ENCODE measurements around the gene KIFAP3. TPM values are rescaled to one million over a fixed set of nuclear protein-coding genes. Genes with fewer than 3 reads are reported as not detected.
"Not testable (repeated sequence)": the region's sequence is repeated elsewhere in the genome, so short reads cannot be mapped to it uniquely, and the experiment has no call there.

Gene KIFAP3
- total RNA-seq, 2 donors from 2014 or later: 12.7 to 21.9 TPM

GRCh38 chr1:170044187-170044586 is 30.3 kb downstream of the KIFAP3 start:
- no peak overlapping the region for H3K4me3 Mint-ChIP-seq
- no peak for ATAC-seq
- no peaks in the 10 kb centered on the region for H3K27me3 Mint-ChIP-seq
- H3K27ac Mint-ChIP-seq: no peak overlapping the region
- no peak for DNase-seq
- H3K4me1 Mint-ChIP-seq: peaks cover 2% of the 10 kb centered on the region
- peaks cover 10% of the 10 kb centered on the region for H3K36me3 Mint-ChIP-seq (ENCODE audit: low read depth)
- H3K9me3 ChIP-seq (ENCODE audit: control insufficient read depth, low read length, poor library complexity, severe bottlenecking): no peaks in the 10 kb centered on the region

GRCh38 chr1:170041423-170042192 is 32.9 kb downstream of the KIFAP3 start:
- Mint-ChIP-seq H3K27me3 (no peaks in the 10 kb centered on the region), H3K4me1 (no peaks in the 10 kb centered on the region), H3K27ac (no peak overlapping the region), H3K4me3 (no peak overlapping the region), H3K36me3 (ENCODE audit: low read depth) (peaks cover 10% of the 10 kb centered on the region)
- DNase-seq: no peak
- ATAC-seq: no peak
- H3K9me3 ChIP-seq (ENCODE audit: control insufficient read depth, low read length, poor library complexity, severe bottlenecking): no peaks in the 10 kb centered on the region

GRCh38 chr1:170032531-170033280 is 41.8 kb downstream of the KIFAP3 start:
- ATAC-seq (no peak), DNase-seq (no peak)
- H3K9me3 ChIP-seq (ENCODE audit: control insufficient read depth, low read length, poor library complexity, severe bottlenecking): no peaks in the 10 kb centered on the region
- Mint-ChIP-seq H3K27me3 (no peaks in the 10 kb centered on the region), H3K4me1 (peaks cover 3% of the 10 kb centered on the region), H3K36me3 (ENCODE audit: low read depth) (peaks cover 3% of the 10 kb centered on the region), H3K4me3 (no peak overlapping the region), H3K27ac (no peak overlapping the region)

GRCh38 chr1:170030212-170030611 is 44.3 kb downstream of the KIFAP3 start:
- H3K9me3 ChIP-seq (ENCODE audit: control insufficient read depth, low read length, poor library complexity, severe bottlenecking): no peaks in the 10 kb centered on the region
- H3K27me3 Mint-ChIP-seq: no peaks in the 10 kb centered on the region
- H3K4me1 Mint-ChIP-seq: peaks cover 3% of the 10 kb centered on the region
- H3K27ac Mint-ChIP-seq: no peak overlapping the region
- DNase-seq (no peak), ATAC-seq (no peak)
- no peak overlapping the region for H3K4me3 Mint-ChIP-seq
- peaks cover 9% of the 10 kb centered on the region for H3K36me3 Mint-ChIP-seq (ENCODE audit: low read depth)

GRCh38 chr1:170027760-170028159 is 46.7 kb downstream of the KIFAP3 start:
- peaks cover 10% of the 10 kb centered on the region for H3K36me3 Mint-ChIP-seq (ENCODE audit: low read depth)
- H3K9me3 ChIP-seq (ENCODE audit: control insufficient read depth, low read length, poor library complexity, severe bottlenecking): no peaks in the 10 kb centered on the region
- ATAC-seq: no peak
- H3K27me3 Mint-ChIP-seq: no peaks in the 10 kb centered on the region
- H3K27ac Mint-ChIP-seq: no peak overlapping the region
- H3K4me1 Mint-ChIP-seq: peaks cover under 1% of the 10 kb centered on the region
- no peak overlapping the region for H3K4me3 Mint-ChIP-seq
- no peak for DNase-seq

- Mint-ChIP-seq H3K27me3 (no peaks in the 10 kb centered on the region), H3K36me3 (ENCODE audit: low read depth) (peaks cover 12% of the 10 kb centered on the region)
Measured at GRCh38 chr1:170020859-170021258, 53.6 kb downstream of the KIFAP3 start.

GRCh38 chr1:170017478-170017877 is 57.0 kb downstream of the KIFAP3 start:
- Mint-ChIP-seq H3K27me3 (no peaks in the 10 kb centered on the region), H3K4me3 (no peak overlapping the region), H3K27ac (no peak overlapping the region), H3K4me1 (peaks cover 3% of the 10 kb centered on the region), H3K36me3 (ENCODE audit: low read depth) (peaks cover 14% of the 10 kb centered on the region)
- H3K9me3 ChIP-seq (ENCODE audit: control insufficient read depth, low read length, poor library complexity, severe bottlenecking): no peaks in the 10 kb centered on the region
- no peak for ATAC-seq
- DNase-seq: no peak

More at GRCh38 chr1:170020859-170021258, 53.6 kb downstream of the KIFAP3 start:
- DNase-seq (no peak), ATAC-seq (no peak)
- Mint-ChIP-seq H3K4me3 (no peak overlapping the region), H3K27ac (no peak overlapping the region), H3K4me1 (peaks cover 3% of the 10 kb centered on the region)
- H3K9me3 ChIP-seq (ENCODE audit: control insufficient read depth, low read length, poor library complexity, severe bottlenecking): no peaks in the 10 kb centered on the region

- Mint-ChIP-seq H3K27ac (no peak overlapping the region), H3K27me3 (no peaks in the 10 kb centered on the region), H3K36me3 (ENCODE audit: low read depth) (peaks cover 12% of the 10 kb centered on the region), H3K4me3 (no peak overlapping the region), H3K4me1 (no peaks in the 10 kb centered on the region)
- no peak for ATAC-seq
- H3K9me3 ChIP-seq (ENCODE audit: control insufficient read depth, low read length, poor library complexity, severe bottlenecking): no peaks in the 10 kb centered on the region
- DNase-seq: no peak
Measured at GRCh38 chr1:170012920-170013319, 61.6 kb downstream of the KIFAP3 start.

- DNase-seq: no peak
- Mint-ChIP-seq H3K4me1 (no peaks in the 10 kb centered on the region), H3K27me3 (no peaks in the 10 kb centered on the region), H3K27ac (no peak overlapping the region), H3K4me3 (no peak overlapping the region), H3K36me3 (ENCODE audit: low read depth) (peaks cover 13% of the 10 kb centered on the region)
- H3K9me3 ChIP-seq (ENCODE audit: control insufficient read depth, low read length, poor library complexity, severe bottlenecking): no peaks in the 10 kb centered on the region
- ATAC-seq: no peak
Measured at GRCh38 chr1:170010443-170010842, 64.1 kb downstream of the KIFAP3 start.

- H3K9me3 ChIP-seq (ENCODE audit: control insufficient read depth, low read length, poor library complexity, severe bottlenecking): no peaks in the 10 kb centered on the region
- Mint-ChIP-seq H3K27ac (no peak overlapping the region), H3K4me3 (no peak overlapping the region), H3K36me3 (ENCODE audit: low read depth) (peaks cover 11% of the 10 kb centered on the region), H3K27me3 (no peaks in the 10 kb centered on the region), H3K4me1 (no peaks in the 10 kb centered on the region)
- ATAC-seq (no peak), DNase-seq (no peak)
Measured at GRCh38 chr1:170009551-170009950, 64.9 kb downstream of the KIFAP3 start.

GRCh38 chr1:170008745-170009144 is 65.8 kb downstream of the KIFAP3 start:
- not testable (repeated sequence) for H3K27ac Mint-ChIP-seq; H3K4me1 Mint-ChIP-seq; H3K4me3 Mint-ChIP-seq; H3K36me3 Mint-ChIP-seq (ENCODE audit: low read depth); ATAC-seq; H3K27me3 Mint-ChIP-seq; H3K9me3 ChIP-seq (ENCODE audit: control insufficient read depth, low read length, poor library complexity, severe bottlenecking); DNase-seq

GRCh38 chr1:170003270-170003835 is 71.1 kb downstream of the KIFAP3 start:
- not testable (repeated sequence) for H3K9me3 ChIP-seq (ENCODE audit: control insufficient read depth, low read length, poor library complexity, severe bottlenecking); H3K27me3 Mint-ChIP-seq; H3K27ac Mint-ChIP-seq; DNase-seq; H3K4me1 Mint-ChIP-seq; ATAC-seq; H3K4me3 Mint-ChIP-seq; H3K36me3 Mint-ChIP-seq (ENCODE audit: low read depth)

GRCh38 chr1:170001266-170001665 is 73.2 kb downstream of the KIFAP3 start:
- Mint-ChIP-seq H3K36me3 (ENCODE audit: low read depth) (no peaks in the 10 kb centered on the region), H3K4me1 (peaks cover 5% of the 10 kb centered on the region), H3K27ac (no peak overlapping the region), H3K4me3 (no peak overlapping the region), H3K27me3 (no peaks in the 10 kb centered on the region)
- H3K9me3 ChIP-seq (ENCODE audit: control insufficient read depth, low read length, poor library complexity, severe bottlenecking): no peaks in the 10 kb centered on the region
- no peak for ATAC-seq
- DNase-seq: no peak

All from T-helper 17 cell (primary cell).